Measurements from ENCODE around the gene ABCC3. TPM values are rescaled to one million over a fixed set of nuclear protein-coding genes. Genes with fewer than 3 reads are reported as not detected.

ABCC3 gene
- total RNA-seq, 1 experiment from 2014 or later: 88.0 TPM

DNA sequence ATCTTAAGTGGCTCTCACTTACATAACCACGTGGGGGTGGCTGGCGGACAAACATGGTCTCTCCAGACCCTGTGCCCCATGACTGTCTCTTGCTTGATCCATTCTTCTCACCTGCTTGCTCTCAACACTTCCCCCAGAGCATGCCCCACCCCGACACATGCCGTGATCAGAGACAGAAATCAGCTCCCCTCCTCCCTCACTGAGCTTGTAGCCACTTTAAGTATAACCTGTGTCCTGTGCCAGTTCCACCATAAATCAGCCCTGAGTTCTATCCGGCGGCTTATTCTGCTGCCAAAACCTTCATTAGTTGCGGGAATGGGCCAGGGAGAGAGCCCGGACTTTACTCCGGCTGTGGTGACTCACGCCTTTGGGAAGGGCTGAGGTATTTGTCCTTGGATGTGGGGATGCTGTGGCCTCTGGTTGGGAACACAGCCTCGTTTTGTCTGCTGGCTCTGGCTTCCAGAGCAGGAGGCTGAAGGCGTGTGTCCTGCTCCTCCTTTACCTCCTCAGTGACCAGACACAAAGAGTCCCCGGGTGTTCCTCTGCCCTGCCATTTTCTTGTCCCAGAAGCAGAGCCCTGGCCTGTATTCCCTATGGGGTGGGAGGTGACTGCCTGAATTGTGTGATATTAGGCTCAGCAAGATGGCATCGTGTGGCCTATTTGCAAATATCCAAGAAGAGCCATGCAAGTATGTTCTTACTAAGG is 52.0 kb downstream of the ABCC3 start:
- Mint-ChIP-seq H3K4me1 (ENCODE audit: low read depth, unreplicated experiment) (peaks cover 78% of the 10 kb centered on the region), H3K27ac (ENCODE audit: unreplicated experiment) (peak overlapping the region; percentile 81), H3K27me3 (ENCODE audit: unreplicated experiment) (no peaks in the 10 kb centered on the region), H3K36me3 (ENCODE audit: insufficient read depth, unreplicated experiment) (peaks cover 46% of the 10 kb centered on the region), H3K9me3 (ENCODE audit: low read depth, unreplicated experiment) (no peaks in the 10 kb centered on the region), H3K4me3 (ENCODE audit: low read depth, unreplicated experiment) (peak overlapping the region; percentile 52)
- BruUV-seq (replicated peaks): no TSS peak
- TF ChIP-seq, protein P1, sequence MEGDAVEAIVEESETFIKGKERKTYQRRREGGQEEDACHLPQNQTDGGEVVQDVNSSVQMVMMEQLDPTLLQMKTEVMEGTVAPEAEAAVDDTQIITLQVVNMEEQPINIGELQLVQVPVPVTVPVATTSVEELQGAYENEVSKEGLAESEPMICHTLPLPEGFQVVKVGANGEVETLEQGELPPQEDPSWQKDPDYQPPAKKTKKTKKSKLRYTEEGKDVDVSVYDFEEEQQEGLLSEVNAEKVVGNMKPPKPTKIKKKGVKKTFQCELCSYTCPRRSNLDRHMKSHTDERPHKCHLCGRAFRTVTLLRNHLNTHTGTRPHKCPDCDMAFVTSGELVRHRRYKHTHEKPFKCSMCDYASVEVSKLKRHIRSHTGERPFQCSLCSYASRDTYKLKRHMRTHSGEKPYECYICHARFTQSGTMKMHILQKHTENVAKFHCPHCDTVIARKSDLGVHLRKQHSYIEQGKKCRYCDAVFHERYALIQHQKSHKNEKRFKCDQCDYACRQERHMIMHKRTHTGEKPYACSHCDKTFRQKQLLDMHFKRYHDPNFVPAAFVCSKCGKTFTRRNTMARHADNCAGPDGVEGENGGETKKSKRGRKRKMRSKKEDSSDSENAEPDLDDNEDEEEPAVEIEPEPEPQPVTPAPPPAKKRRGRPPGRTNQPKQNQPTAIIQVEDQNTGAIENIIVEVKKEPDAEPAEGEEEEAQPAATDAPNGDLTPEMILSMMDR (IDR thresholded peaks at IDR 0.05; ENCODE audit: unreplicated experiment): no peak
- CTCF ChIA-PET: interaction anchor here (0.5 to 1.6 kb wide), 6 partner anchors 16 to 283 kb away, joined by 3 to 9 read pairs (median 4); no protein-coding TSS in a partner anchor
- peak; percentile 82 for DNase-seq
- intact Hi-C loops (cut with micrococcal nuclease; ENCODE audit: unreplicated experiment): no loop called here

DNA sequence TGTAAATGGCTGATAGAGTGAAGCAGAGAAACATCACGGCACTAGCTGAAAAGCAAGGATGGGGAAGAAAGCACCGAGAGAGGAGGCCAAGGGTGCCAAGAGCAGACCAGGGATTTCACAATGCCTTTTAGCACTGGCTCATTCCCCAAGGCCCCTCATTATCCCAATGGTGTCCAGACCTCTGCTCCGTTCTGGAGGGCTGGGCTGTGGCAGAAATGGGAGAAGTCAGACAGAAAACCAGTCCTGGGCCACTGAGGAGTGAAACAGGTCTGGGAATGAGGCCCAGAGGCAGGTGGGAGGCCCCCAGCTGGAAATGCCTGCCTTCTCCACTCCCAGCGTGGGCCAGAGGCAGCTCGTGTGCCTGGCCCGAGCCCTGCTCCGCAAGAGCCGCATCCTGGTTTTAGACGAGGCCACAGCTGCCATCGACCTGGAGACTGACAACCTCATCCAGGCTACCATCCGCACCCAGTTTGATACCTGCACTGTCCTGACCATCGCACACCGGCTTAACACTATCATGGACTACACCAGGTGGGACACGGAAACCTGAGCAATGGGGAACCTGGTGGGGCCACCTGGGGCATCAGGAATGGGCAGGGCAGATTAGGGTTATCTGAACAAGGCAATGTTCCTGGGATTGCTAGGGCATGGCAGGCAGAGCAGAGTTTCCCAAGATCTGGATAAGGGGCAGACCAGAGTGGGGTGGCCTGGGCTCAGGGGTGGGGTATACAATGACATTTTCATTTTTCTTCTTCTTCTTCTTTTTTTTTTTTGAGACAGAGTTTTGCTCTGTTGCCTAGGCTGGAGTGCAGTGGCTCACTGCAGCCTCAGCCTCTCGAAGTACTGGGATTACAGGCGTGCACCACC is 52.8 kb downstream of the ABCC3 start:
- no peaks in the 10 kb centered on the region for H3K27me3 Mint-ChIP-seq (ENCODE audit: unreplicated experiment)
- CTCF ChIA-PET: interaction anchor here (1.0 kb wide), 1 partner anchor 17 kb away, joined by 4 read pairs; no protein-coding TSS in a partner anchor
- H3K36me3 Mint-ChIP-seq (ENCODE audit: insufficient read depth, unreplicated experiment): peaks cover 46% of the 10 kb centered on the region
- H3K4me3 Mint-ChIP-seq (ENCODE audit: low read depth, unreplicated experiment): no peak overlapping the region
- intact Hi-C loops (cut with micrococcal nuclease; ENCODE audit: unreplicated experiment): no loop called here
- TF ChIP-seq, protein P1 (IDR thresholded peaks at IDR 0.05; ENCODE audit: unreplicated experiment): no peak
- BruUV-seq (replicated peaks): no TSS peak
- peaks cover 78% of the 10 kb centered on the region for H3K4me1 Mint-ChIP-seq (ENCODE audit: low read depth, unreplicated experiment)
- no peak for DNase-seq
- peak overlapping the region; percentile 18 for H3K27ac Mint-ChIP-seq (ENCODE audit: unreplicated experiment)
- H3K9me3 Mint-ChIP-seq (ENCODE audit: low read depth, unreplicated experiment): no peaks in the 10 kb centered on the region

DNA sequence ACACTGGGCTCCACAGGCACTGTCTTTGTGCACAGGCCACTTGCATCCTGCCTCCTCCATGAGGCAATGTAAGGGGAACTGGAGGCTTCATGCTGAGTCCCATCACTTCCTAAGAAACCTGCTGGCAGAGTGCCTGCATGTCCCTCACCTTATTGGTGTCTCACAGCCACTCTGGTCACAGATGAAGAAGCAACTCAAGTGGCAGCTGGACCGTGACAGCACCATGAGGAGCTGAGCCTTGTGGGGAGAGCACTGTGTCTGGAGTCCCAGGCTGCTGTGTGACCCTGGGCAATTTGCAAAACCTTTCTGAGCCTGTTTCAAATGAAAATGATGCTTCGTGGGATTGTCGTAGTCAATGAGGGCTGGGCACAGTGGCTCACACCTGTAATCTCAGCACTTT is 53.6 kb downstream of the ABCC3 start:
- CTCF ChIA-PET: interaction anchor here (0.7 to 1.6 kb wide), 2 partner anchors 50 to 340 kb away, joined by 4 to 8 read pairs; no protein-coding TSS in a partner anchor

DNA sequence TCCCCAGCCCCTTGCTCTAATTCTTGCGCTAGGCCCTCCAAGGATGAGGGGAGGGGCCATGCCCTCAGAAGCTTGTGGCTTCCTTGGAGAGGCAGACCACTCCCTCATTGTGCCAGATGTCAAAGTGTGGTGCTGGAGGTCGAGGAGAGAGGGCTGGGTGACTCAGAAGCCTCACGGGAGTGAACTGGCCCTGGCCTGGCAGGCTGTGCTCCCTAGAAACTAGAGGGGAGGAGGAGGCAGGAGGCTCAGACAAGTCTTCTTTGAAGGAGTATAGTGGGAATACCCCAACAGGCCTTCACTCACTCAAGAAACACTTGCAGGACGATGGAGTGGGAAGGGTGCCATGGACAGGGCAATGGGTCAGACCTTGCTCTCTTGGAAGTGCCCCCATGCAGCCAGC is 54.6 kb downstream of the ABCC3 start:
- intact Hi-C loops (cut with micrococcal nuclease; ENCODE audit: unreplicated experiment): no loop called here
- BruUV-seq (replicated peaks): no TSS peak
- CTCF ChIA-PET: interaction anchor here (1.6 kb wide), 1 partner anchor 51 kb away, joined by 8 read pairs; no protein-coding TSS in a partner anchor
- peaks cover 56% of the 10 kb centered on the region for H3K36me3 Mint-ChIP-seq (ENCODE audit: insufficient read depth, unreplicated experiment)
- H3K9me3 Mint-ChIP-seq (ENCODE audit: low read depth, unreplicated experiment): no peaks in the 10 kb centered on the region
- peaks cover 84% of the 10 kb centered on the region for H3K4me1 Mint-ChIP-seq (ENCODE audit: low read depth, unreplicated experiment)
- TF ChIP-seq, protein P1 (IDR thresholded peaks at IDR 0.05; ENCODE audit: unreplicated experiment): no peak
- peak overlapping the region; percentile 20 for H3K27ac Mint-ChIP-seq (ENCODE audit: unreplicated experiment)
- no peak overlapping the region for H3K4me3 Mint-ChIP-seq (ENCODE audit: low read depth, unreplicated experiment)
- peak; percentile 60 for DNase-seq
- no peaks in the 10 kb centered on the region for H3K27me3 Mint-ChIP-seq (ENCODE audit: unreplicated experiment)

More for the DNA sequence above, 53.6 kb downstream of the ABCC3 start:
- H3K4me3 Mint-ChIP-seq (ENCODE audit: low read depth, unreplicated experiment): no peak overlapping the region
- BruUV-seq (replicated peaks): no TSS peak
- H3K4me1 Mint-ChIP-seq (ENCODE audit: low read depth, unreplicated experiment): peaks cover 78% of the 10 kb centered on the region
- H3K27ac Mint-ChIP-seq (ENCODE audit: unreplicated experiment): peak overlapping the region; percentile 18
- peaks cover 53% of the 10 kb centered on the region for H3K36me3 Mint-ChIP-seq (ENCODE audit: insufficient read depth, unreplicated experiment)
- intact Hi-C loops (cut with micrococcal nuclease; ENCODE audit: unreplicated experiment): no loop called here
- H3K27me3 Mint-ChIP-seq (ENCODE audit: unreplicated experiment): no peaks in the 10 kb centered on the region
- TF ChIP-seq, protein P1 (IDR thresholded peaks at IDR 0.05; ENCODE audit: unreplicated experiment): no peak
- DNase-seq: no peak
- H3K9me3 Mint-ChIP-seq (ENCODE audit: low read depth, unreplicated experiment): no peaks in the 10 kb centered on the region
